Hepatocyte (in vitro differentiated cells): ENCODE data around the gene TAF8. TPM values are rescaled to one million over a fixed set of nuclear protein-coding genes. Genes with fewer than 3 reads are reported as not detected.

ENCODE experiments used
- DNase-seq: peaks from one replicate; pipeline ENCODE4 v3.0.0-alpha.2; 2016; ENCODE audit warnings: low spot score
- H2AFZ ChIP-seq: fragments of 200-600 bp; sonication (generic); 2 replicates; pipeline ENCODE4 v1.6.0; 2016; ENCODE audit warnings: antibody characterized with exemption, mild to moderate bottlenecking
- H3K27ac ChIP-seq: fragments of 200-600 bp; sonication (generic); 2 replicates; pipeline ENCODE4 v1.5.1; 2016; ENCODE audit warnings: mild to moderate bottlenecking
- H3K27me3 ChIP-seq: fragments of 200-600 bp; sonication (generic); 2 replicates; pipeline ENCODE4 v1.6.1; 2016
- H3K36me3 ChIP-seq: fragments of 200-600 bp; sonication (generic); replicated peaks from 2 replicates; pipeline ENCODE4 v1.5.1; 2016; ENCODE audit warnings: low read depth; ENCODE audit not compliant: insufficient read depth
- H3K4me1 ChIP-seq: fragments of 200-600 bp; sonication (generic); 2 replicates; pipeline ENCODE4 v1.5.1; 2016; ENCODE audit warnings: mild to moderate bottlenecking, moderate library complexity; ENCODE audit not compliant: insufficient read depth
- H3K4me2 ChIP-seq: fragments of 200-600 bp; sonication (generic); 2 replicates; pipeline ENCODE4 v1.6.0; 2016
- H3K4me3 ChIP-seq: fragments of 200-600 bp; sonication (generic); 2 replicates; pipeline ENCODE4 v1.5.1; 2016; ENCODE audit warnings: mild to moderate bottlenecking
- H3K79me2 ChIP-seq: fragments of 200-600 bp; sonication (generic); 2 replicates; pipeline ENCODE4 v1.6.0; 2017; ENCODE audit warnings: mild to moderate bottlenecking
- H3K9me2 ChIP-seq: fragments of 200-600 bp; sonication (generic); replicated peaks from 2 replicates; pipeline ENCODE4 v1.6.0; 2017; ENCODE audit warnings: mild to moderate bottlenecking; ENCODE audit not compliant: insufficient read depth
- H3K9me3 ChIP-seq: fragments of 200-600 bp; sonication (generic); 2 replicates; pipeline ENCODE4 v1.5.1; 2016; ENCODE audit warnings: low read depth, mild to moderate bottlenecking
- H4K20me1 ChIP-seq: fragments of 200-600 bp; sonication (generic); 2 replicates; pipeline ENCODE4 v1.6.0; 2016; ENCODE audit warnings: mild to moderate bottlenecking; ENCODE audit not compliant: insufficient read depth, poor library complexity, severe bottlenecking
- EZH2 ChIP-seq: fragments of 200-600 bp; sonication (generic); IDR thresholded peaks from 2 replicates; pipeline ENCODE4 v1.6.1; 2016; ENCODE audit warnings: antibody characterized with exemption, mild to moderate bottlenecking, borderline replicate concordance
- EZH2phosphoT487 ChIP-seq: fragments of 200-600 bp; sonication (generic); IDR thresholded peaks from one replicate; pipeline ENCODE4 v1.6.1; 2018; ENCODE audit warnings: antibody characterized with exemption, mild to moderate bottlenecking, low read depth, moderate library complexity; ENCODE audit not compliant: unreplicated experiment, severe bottlenecking
- WGBS: methylation state at CpG from one replicate; pipeline ENCODE4 v1.1.6; 2016; ENCODE audit warnings: low lambda C conversion rate; ENCODE audit errors: missing lambda C conversion rate; 5-methylcytosine and 5-hydroxymethylcytosine counted together
- polyA plus RNA-seq: library from polyadenylated mRNA; unstranded; fragments of >200 nt; fragmentation: Nextera tagmentation; extraction: Ambion mirVana; gene quantifications from 2 replicates; pipeline ENCODE4 v1.2.1, GENCODE V29; 2016
- total RNA-seq: library from RNA; depleted of rRNA; stranded (reverse); fragments of >200 nt; gene quantifications from 2 replicates; pipeline ENCODE4 v1.2.3, GENCODE V29; 2014
- TF ChIP-seq, protein P1 (sequence below): fragments of 200-600 bp; sonication (generic); IDR thresholded peaks from 2 replicates; pipeline ENCODE4 v1.5.1; 2016; ENCODE audit warnings: antibody characterized with exemption, mild to moderate bottlenecking; ENCODE audit not compliant: poor library complexity

TAF8 gene
- total and polyA plus RNA-seq, 2 experiments from 2014 or later, result 14.0 to 25.1 TPM

DNA sequence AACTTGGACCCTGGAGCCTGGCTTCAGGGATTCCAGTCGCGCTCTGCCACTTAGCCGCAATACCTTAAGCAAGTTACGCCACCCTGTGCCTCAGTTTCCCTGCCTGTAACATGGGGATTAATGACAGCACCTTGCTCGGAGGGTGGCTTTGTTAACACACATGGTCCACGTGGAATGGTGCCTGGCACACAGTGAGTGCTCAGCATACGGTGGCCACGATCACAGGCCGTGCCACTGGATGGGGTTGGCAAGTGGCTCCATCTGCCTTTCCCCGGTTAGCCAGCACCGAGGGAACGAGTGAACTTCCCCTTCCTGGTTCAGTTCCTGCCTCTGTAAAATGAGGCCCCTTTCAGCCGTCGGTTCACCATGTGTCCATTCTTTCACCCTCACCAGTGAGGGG lies 74.9 kb downstream of the TAF8 start:
- no peaks in the 10 kb centered on the region for H3K9me2 ChIP-seq
- H3K27ac ChIP-seq, result no peak overlapping the region
- no peaks in the 10 kb centered on the region for H4K20me1 ChIP-seq
- H3K4me2 ChIP-seq, result no peak overlapping the region
- no peaks in the 10 kb centered on the region for H3K36me3 ChIP-seq
- H3K27me3 ChIP-seq, result no peaks in the 10 kb centered on the region
- WGBS, result 84% methylated on average over 14 of the region's 14 CpGs
- H3K9me3 ChIP-seq, result no peaks in the 10 kb centered on the region
- peaks cover 7% of the 10 kb centered on the region for H3K79me2 ChIP-seq
- H2AFZ ChIP-seq, result no peak overlapping the region
- no peak for DNase-seq
- peaks cover 5% of the 10 kb centered on the region for H3K4me1 ChIP-seq
- TF ChIP-seq, protein P1, sequence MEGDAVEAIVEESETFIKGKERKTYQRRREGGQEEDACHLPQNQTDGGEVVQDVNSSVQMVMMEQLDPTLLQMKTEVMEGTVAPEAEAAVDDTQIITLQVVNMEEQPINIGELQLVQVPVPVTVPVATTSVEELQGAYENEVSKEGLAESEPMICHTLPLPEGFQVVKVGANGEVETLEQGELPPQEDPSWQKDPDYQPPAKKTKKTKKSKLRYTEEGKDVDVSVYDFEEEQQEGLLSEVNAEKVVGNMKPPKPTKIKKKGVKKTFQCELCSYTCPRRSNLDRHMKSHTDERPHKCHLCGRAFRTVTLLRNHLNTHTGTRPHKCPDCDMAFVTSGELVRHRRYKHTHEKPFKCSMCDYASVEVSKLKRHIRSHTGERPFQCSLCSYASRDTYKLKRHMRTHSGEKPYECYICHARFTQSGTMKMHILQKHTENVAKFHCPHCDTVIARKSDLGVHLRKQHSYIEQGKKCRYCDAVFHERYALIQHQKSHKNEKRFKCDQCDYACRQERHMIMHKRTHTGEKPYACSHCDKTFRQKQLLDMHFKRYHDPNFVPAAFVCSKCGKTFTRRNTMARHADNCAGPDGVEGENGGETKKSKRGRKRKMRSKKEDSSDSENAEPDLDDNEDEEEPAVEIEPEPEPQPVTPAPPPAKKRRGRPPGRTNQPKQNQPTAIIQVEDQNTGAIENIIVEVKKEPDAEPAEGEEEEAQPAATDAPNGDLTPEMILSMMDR, result no peak
- TF ChIP-seq EZH2phosphoT487, result no peak
- TF ChIP-seq EZH2, result no peak
- no peak overlapping the region for H3K4me3 ChIP-seq

DNA sequence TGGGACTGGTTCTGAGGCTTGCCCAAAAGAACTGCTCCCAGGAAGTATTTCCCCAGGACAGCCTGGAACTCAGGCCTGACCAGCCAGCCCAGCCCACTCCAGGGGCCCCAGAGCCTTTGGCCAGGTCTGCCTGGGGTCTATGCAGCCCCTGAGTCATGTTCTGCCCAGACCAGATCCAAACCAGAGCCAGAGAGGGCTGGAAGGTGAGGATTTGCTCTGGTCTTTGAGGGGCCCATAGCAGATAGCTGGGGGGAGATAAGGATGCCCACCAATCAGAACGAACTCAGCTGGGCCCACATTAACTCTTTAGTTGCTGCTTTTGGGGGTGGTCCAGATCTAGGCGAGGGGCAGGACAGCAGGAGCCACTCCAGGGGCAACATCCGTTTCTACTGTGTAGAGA lies 75.3 kb downstream of the TAF8 start:
- Histone ChIP-seq H3K4me1 (peaks cover 5% of the 10 kb centered on the region), H3K27me3 (no peaks in the 10 kb centered on the region), H2AFZ (no peak overlapping the region), H3K27ac (no peak overlapping the region), H3K4me2 (no peak overlapping the region), H3K4me3 (no peak overlapping the region), H4K20me1 (no peaks in the 10 kb centered on the region), H3K9me3 (no peaks in the 10 kb centered on the region), H3K36me3 (no peaks in the 10 kb centered on the region), H3K79me2 (peaks cover 12% of the 10 kb centered on the region), H3K9me2 (no peaks in the 10 kb centered on the region)
- TF ChIP-seq, protein P1, result no peak
- TF ChIP-seq EZH2 (no peak), EZH2phosphoT487 (no peak)
- no peak for DNase-seq
- WGBS, result 46% methylated on average over 3 of the region's 3 CpGs

DNA sequence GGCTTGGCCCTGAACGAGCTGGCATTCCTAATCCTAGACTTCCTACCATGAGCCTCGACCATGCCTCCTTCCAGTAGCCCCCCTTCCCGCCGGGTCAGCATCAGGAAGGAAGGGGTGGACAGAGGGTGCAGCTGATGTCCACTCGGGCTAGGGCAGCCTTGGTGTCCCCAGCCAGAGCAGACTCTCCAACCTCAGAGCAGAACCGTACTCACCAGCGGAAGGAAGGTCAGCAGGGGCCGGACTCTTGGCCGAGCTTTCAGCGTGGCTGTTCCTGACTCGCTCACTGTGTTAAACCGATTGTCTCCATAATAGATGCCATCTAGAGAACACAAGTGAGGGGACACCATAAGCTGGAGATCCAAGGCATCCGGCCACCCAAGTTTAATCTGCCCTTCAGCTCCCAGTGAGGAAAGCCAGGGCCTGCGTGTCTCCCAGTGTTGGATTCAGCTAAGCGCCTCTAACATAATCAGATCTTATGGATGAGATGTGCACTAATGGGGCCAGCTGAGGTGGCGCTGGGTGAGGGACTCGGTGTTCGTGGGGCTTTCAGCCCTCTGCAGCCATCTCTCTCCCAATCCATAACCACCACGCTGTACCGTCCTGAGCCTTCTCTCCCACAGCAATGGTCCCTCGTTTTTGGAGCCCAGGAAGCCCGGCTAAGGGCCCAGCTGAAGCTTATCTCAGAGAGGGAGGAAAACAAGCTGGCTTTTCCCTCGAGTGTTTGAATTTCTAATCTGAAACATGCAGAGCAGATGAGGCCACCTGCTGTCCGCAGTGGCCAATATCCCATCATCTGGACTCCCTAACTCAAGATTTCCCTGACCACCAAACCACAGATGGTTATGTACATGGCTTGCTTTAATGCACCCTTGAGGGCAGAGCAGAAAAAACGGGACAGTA lies 78.4 kb downstream of the TAF8 start:
- no peak for DNase-seq
- no peaks in the 10 kb centered on the region for H3K9me3 ChIP-seq
- H3K27ac ChIP-seq, result no peak overlapping the region
- H4K20me1 ChIP-seq, result no peaks in the 10 kb centered on the region
- H3K4me1 ChIP-seq, result no peaks in the 10 kb centered on the region
- H3K4me3 ChIP-seq, result no peak overlapping the region
- H2AFZ ChIP-seq, result no peak overlapping the region
- no peaks in the 10 kb centered on the region for H3K36me3 ChIP-seq
- WGBS, result 80% methylated on average over 25 of the region's 25 CpGs
- no peaks in the 10 kb centered on the region for H3K9me2 ChIP-seq
- no peak overlapping the region for H3K4me2 ChIP-seq
- peaks cover 32% of the 10 kb centered on the region for H3K79me2 ChIP-seq
- TF ChIP-seq EZH2 (no peak), EZH2phosphoT487 (no peak)
- TF ChIP-seq, protein P1, result no peak
- no peaks in the 10 kb centered on the region for H3K27me3 ChIP-seq
